Hematopoietic multipotent progenitor cell treated with erythropoietin and hydrocortisone succinate and interleukin-3 and kit ligand, for 17 days (in vitro differentiated cells): Measurements from ENCODE around the gene ASB5.
"Not testable (repeated sequence)": the region's sequence is repeated elsewhere in the genome, so short reads cannot be mapped to it uniquely, and the experiment has no call there.

Source experiments
- DNase-seq: peaks from one replicate; pipeline ENCODE4 v3.0.0-alpha.2; 2015; ENCODE audit warnings: low spot score

Gene ASB5

DNA sequence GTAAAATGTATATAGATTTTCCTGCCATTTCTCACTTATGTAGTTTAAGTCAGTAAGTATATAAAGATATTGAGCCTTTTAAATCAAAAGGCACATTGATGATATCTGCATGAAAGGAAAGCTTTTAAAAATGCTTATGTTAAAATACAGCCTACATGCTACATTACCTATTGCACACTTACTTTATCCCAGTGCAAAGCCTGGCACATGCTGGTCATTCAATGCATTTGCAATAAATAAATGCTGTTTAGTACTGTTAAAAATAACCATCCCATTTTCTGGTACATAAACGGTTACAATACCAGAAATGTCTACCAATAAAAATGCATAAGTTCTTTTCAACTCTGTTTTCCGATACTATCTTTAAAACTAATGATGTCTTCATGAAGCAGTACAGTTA lies 51.5 kb downstream of the ASB5 start:
- no peak for DNase-seq

DNA sequence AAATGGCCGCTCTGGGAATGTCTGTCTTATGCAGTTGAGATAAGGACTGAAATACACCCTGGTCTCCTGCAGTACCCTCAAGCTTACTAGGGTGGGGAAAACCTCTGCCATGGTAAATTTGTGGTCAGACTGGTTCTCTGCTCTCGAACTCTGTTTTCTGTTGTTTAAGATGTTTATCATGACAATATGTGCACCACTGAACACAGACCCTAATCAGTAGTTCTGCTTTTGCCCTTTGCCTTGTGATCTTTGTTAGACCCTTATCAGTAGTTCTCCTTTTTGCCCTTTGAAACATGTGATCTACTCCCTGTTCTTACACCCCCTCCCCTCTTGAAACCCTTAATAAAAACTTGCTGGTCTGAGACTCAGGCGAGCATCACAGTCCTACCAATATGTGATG lies 56.7 kb downstream of the ASB5 start:
- not testable (repeated sequence) for DNase-seq

GRCh38 chr4:176210579-176211296 lies 58.3 kb downstream of the ASB5 start:
- DNase-seq: no peak

- DNase-seq: no peak
Observed at GRCh38 chr4:176210101-176210500, 58.9 kb downstream of the ASB5 start.

DNA sequence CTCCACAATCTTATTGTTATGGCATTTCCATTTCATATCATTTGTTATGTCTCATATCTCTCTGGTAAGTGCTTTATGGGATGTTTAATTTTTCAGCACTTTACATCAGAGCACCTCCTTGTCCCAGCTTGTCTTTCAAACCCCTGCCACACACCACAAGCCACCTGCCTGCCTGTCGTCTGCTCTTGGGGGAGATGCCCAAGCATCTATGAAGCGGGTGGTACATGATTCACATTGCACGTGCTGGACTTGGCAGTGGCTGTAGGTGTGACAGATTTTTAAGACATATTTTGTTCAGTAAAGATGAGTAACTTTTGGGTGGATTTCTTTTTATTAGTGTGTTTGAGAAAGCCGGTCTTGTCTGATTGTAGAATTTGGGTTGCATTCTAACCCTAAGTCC lies 59.5 kb downstream of the ASB5 start:
- DNase-seq: no peak

DNA sequence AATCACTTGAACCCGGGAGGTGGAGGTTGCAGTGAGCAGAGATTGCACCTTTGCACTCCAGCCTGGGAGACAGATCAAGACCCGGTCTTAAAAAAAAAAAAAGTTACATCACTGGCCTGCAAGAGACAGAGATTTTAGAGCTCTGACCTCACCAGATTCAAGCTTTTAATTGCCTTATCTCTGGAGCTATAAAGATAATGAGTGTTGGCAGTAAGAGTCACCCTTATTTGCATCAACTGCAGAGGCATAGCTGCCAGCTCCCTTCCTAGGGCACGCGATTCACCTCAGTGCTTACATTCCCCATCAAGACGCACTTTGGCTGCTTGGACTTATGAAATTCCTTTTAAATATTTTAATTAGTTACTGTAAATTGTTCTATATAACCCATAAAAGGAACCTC lies 61.2 kb downstream of the ASB5 start:
- DNase-seq: no peak

DNA sequence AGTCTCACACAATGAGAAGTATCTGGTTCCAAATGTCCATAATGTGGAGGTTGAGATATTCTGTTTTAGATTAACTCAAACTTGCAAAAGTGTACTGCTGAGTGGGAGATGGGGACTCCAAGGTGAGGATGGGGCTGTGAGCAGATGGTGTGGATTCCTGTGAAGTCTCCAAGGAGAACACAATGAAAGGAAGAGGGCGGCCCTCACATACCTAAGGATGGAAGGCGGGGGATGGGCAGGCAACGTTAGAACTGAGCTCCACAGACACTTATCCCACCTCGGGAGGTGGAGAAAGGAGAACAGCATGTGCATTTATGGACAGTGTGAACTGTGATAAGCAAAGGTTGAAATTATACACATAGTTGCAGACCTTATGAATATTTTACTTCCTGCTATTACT lies 63.7 kb downstream of the ASB5 start:
- DNase-seq: no peak

DNA sequence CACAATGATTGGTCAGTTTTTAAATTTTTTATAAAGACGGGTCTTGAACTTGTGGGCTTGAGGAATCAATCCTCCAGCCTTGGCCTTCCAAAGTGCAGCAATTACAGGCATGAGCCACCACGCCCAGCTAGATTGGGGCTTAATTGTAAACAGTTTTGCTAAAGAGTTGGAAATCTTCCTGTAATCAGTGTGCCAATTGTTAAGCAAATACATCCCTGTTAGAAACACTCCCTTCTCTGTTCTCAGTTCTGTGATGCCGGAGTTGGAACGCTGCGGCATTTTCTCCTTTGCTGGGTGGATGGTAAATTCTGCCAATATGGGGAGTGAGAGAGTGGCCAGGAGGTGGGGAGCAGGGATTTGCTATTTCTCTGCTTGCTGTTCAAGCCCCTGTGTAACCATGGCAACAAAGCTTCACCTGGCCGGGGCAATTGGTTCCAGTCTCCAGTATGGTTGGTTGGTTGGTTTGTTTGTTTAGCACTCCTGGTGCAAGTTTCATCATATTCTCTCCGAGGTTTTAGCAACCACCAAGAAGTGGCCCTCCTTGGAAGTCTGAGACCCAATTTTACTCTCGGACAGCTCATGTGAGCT lies 70.6 kb downstream of the ASB5 start:
- DNase-seq: no peak

GRCh38 chr4:176195184-176195978 lies 73.6 kb downstream of the ASB5 start, which contains the start of gene SPATA4:
SPATA4 (minus strand) TSS chr4:176195585; CDS start chr4:176195562, 23 bp downstream.
- peak; percentile 88 for DNase-seq

DNA sequence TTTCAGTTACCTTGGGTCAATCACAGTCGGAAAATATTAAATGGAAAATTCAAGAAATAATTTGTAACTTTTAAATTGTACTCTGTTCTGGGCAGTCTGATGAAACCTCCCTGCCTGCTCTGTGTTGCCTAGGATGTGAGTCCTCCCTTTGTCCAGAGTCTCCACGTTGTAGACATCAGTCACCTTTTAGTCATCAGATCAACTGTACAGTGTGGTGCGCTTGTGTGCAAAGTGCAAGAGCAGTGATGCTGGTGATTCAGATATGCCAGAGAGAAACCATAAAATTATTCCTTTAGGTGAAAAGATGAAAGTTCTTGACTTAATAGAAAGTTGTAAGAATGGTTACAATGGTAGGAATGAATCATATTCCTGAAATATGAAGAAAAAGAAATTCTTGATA lies 75.1 kb downstream of the ASB5 start:
- DNase-seq: no peak

DNA sequence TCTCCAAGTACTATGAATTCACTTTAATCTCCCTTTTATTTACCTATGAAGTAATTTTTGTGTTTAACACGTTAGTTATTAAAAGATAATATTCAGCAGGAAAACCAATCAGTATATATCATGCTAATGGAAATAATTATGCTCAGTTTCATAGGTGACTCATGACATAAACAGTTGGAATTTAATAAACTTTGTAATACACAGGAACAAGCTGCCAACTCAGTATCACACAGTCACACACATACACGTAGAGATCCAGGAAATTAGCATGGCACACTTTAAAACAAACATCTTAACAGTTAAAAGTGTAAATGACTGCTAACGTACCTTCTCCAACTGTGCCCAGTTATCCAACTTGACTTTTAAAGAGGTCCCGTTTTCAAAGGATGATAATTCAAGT lies 75.9 kb downstream of the ASB5 start:
- DNase-seq: no peak

DNA sequence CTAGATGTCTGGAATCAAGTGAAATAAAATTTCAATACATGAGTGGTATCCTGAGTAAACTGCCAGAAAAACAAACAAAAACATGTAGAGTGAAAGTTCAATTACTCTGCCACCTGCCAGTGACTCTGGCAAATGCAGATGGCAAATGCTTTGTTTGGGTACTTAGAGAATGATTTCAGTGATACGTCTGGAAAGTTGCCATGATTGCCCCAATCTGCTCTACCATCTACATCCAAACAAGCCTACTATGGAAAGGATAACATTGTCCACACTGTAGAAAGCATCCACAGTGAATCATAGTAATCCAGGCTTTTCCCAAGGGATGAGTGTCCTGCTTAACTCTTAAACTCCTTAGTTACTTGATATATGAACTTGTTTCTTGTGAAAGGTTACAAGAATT lies 77.0 kb downstream of the ASB5 start:
- DNase-seq: no peak

DNA sequence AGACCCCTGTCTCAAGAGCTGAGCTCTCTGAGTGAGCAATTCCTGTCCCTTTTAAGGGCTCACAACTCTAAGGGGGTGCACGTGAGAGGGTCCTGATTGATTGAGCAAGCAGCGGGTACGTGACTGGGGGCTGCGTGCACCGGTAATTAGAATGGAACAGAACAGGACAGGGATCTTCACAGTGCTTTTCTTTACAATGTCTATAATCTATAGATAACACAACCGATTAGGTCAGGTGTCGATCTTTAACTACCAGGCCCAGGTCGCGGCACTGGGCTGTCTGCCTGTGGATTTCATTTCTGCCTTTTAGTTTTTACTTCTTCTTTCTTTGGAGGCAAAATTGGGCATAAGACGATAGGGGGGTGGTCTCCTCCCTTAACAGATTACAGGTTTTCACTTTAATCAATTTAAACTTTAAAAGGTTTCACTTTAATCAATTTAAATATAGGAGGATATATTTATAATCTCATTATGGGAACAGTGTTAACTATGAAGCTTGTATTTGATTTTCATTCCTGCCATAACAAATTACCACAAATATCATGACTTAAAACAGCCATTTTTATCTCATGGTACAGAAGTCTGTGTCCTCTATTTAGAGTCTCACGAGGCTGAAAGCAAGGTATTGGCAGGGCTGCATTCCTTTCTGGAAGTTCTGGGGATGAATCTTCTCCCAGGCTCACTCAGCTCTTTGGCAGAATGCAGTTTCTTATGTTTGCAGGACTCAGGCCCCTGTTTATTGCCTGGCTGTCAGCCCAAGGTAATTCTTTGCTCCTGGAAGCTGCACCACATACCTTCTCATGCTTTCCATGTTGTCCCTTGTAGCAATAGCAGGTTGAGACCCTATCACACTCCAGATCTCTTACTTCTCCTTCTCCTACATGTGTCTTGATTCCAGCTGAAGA lies 78.9 kb downstream of the ASB5 start:
- no peak for DNase-seq

DNA sequence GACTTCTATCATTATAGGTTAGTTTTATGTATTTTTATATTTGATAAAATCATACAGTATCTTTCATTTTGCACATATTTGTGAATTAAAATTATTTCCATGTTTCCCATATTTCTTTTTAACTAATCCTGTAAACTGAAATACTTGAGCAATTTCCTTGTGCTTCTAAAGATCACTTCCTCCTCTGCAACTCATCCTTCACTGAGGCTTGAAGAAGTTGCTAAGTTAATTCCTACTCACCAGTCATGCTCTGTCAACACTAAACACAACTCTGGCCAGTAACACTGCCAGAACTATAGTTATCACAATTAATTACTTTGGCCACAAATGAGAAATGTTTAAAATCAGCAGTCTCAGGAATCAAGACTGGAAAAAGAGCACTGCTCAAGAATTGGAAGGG lies 80.4 kb downstream of the ASB5 start:
- no peak for DNase-seq

DNA sequence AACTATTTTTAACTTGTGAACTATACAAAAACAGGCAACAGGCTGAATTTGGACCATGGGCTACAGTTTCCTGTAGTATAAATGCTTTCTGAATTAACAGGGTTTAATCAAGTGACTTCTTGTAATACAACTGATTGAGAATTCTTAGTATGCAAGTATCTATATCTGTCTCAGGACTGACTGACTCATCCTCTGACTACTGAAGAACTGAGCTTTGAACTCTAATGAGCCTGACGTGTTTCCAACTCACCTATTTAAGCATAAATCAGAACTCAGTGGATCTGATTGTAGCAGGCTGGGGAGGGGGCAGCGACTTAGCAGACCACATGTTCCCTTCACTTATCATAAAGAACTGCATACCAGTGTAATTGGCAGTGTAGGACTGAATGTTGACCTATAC lies 81.4 kb downstream of the ASB5 start:
- no peak for DNase-seq

DNA sequence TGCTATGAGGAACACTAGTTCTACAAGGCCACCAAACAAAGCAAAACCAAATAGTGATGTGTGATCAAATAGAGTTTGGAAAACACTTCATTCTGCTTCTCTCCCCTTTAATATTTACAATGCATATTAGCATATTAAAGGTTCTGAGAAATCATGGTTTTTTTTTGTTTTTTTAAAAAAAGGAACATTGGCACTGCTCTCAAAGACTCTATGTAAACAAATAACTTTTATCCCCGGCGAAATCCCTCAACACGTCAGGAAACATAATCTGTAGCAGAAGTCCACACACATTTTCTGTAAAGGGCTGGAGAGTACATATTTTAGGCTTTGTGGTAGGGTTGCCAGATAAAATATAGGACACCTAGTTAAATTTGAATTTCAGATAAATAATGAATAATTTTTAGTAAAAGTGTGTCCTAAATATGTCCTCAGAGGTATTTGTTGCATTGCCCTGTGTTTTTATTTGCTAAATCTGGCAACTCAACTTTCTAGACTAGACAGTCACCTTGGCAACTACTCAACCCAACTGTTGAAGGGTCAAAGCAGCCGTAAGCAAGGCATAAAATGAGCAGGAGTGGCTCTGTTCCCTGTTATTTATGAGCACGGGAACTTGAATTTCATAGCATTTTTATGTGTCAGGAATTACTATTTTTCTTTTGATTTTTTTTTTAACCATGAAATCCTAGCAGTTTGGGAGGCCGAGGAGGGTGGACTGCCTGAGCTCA lies 82.2 kb downstream of the ASB5 start:
- no peak for DNase-seq

DNA sequence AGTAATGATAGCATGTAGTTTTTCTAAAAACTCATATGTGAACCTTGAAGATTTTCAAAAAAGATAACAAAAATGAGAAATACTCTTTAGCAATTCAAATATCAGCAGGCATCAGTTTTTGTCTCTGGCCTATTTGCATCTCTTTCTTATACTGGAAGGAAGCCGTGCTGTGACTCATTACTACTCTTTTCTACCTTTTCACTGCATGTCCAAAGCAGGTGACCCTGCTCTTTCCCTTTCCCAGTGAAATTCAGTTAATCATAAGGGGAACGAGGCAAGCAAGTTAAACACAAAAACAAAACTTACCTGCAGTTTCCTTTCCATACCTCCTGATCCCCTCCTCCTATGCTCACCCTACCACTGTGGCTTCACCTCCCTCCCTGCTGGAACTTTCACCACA lies 83.0 kb downstream of the ASB5 start:
- DNase-seq: no peak

GRCh38 chr4:176185051-176185450 lies 84.0 kb downstream of the ASB5 start:
- DNase-seq: no peak
